Ovary (tissue), 9 donors: ENCODE results near the gene HECW1. TPM values are rescaled to one million over a fixed set of nuclear protein-coding genes. Genes with fewer than 3 reads are reported as not detected.

Experiments used
- DNase-seq, 5 donors: peaks; one replicate each; pipeline ENCODE4 v3.0.0-alpha.2; 2019 to 2020
- H3K27ac ChIP-seq, 2 donors: fragments of 200-600 bp; one replicate each; pipeline versions ENCODE4 v1.5.1 to v1.8.0; 2019 to 2022
- H3K27me3 ChIP-seq: fragments of 200-600 bp; one replicate; pipeline ENCODE4 v1.8.0; 2022
- H3K36me3 ChIP-seq: fragments of 200-600 bp; sonication (generic); one replicate; pipeline ENCODE4 v1.5.1; 2019
- H3K4me1 ChIP-seq: one replicate; pipeline ENCODE4 v1.8.1; 2013; ENCODE audit warnings: mild to moderate bottlenecking, moderate library complexity; ENCODE audit not compliant: insufficient read depth
- H3K4me3 ChIP-seq: fragments of 200-600 bp; sonication (generic); one replicate; pipeline ENCODE4 v1.5.1; 2017
- H3K9me3 ChIP-seq, 2 donors: fragments of 200-600 bp in 1 of 2; sonication (generic) in 1 of 2; one replicate each; pipeline versions ENCODE4 v1.5.1 to v1.8.1; 2013 to 2019; ENCODE audit warnings: mild to moderate bottlenecking in 1 of 2, moderate library complexity in 1 of 2
- CTCF ChIP-seq, 3 donors: fragments of 450-650 bp in 2 of 3; fragments of 200-600 bp in 1 of 3; IDR thresholded peaks; one replicate each; pipeline versions ENCODE4 v1.5.1 to v1.8.0; 2016 to 2022; ENCODE audit warnings: antibody characterized with exemption in 3 of 3, mild to moderate bottlenecking in 1 of 3
- EP300 ChIP-seq: sonication (generic); formaldehyde crosslinking; IDR thresholded peaks from one replicate; pipeline ENCODE4 v1.6.1; 2017; ENCODE audit warnings: antibody characterized with exemption
- POLR2A ChIP-seq: fragments of 450-650 bp; IDR thresholded peaks from one replicate; pipeline ENCODE4 v1.6.1; 2017; ENCODE audit warnings: antibody characterized with exemption, mild to moderate bottlenecking, moderate library complexity
- WGBS, 3 donors: extraction: QIAGEN DNeasy Blood & Tissue Kit in 1 of 3; methylation state at CpG; one replicate each; pipeline versions ENCODE4 v1.1.5 to v1.1.7; 2013 to 2017; 5-methylcytosine and 5-hydroxymethylcytosine counted together
- intact Hi-C, 4 donors: fragments of 100-400 bp; cut with DNase I; formaldehyde crosslinking; loops; one replicate each; pipeline versions ENCODE4 v1.11.0 to v1.15.1; 2022 to 2023
- polyA plus RNA-seq, 2 donors: library from polyadenylated mRNA; stranded (reverse); fragments of 200-250 nt in 1 of 2; fragments of 350-450 nt in 1 of 2; fragmentation: Illumina TruSeq in 1 of 2; extraction: RNeasy Lipid Tissue Mini Kit (QIAGEN cat#74804) in 1 of 2; gene quantifications; one replicate each; pipeline ENCODE4 v1.2.3, GENCODE V29; 2013 to 2014
- total RNA-seq, 7 donors: library from RNA; depleted of rRNA in 2 of 7; stranded (reverse); fragments of >200 nt in 2 of 7; fragmentation: NEBNext Ultra II Directional in 3 of 7; extraction: Animal tissue kit (Norgen Biotek cat#: 25700) in 3 of 7; gene quantifications; one replicate each; pipeline versions ENCODE4 v1.1.0 to v1.2.4, GENCODE V29; 2016 to 2023
- donor health status: DM: no; HTN: no; CAD: no; lungs with moderate emphysema.
- donor health status: DM: no; HTN: no; CAD: no.
- donor health status: Bipolar disorder and iron deficiency.
- donor health status: DM: yes; HTN: yes; CAD: no.
- donor health status: DM: no; HTN: no; CAD: no.
- donor health status: DM: yes; HTN: yes; CAD: no.

The HECW1 gene
- total and polyA plus RNA-seq, 9 donors, result 0.31 to 6.4 (median 1.8) TPM; not detected in 1

GRCh38 chr7:43248553-43248952, 136.1 kb downstream of the HECW1 start:
- no peak overlapping the region for H3K4me3 ChIP-seq

GRCh38 chr7:43248961-43249822, 136.7 kb downstream of the HECW1 start:
- intact Hi-C loops, result no loop called here
- Histone ChIP-seq H3K9me3 (no peaks in the 10 kb centered on the region), H3K36me3 (no peaks in the 10 kb centered on the region), H3K27ac (no peak overlapping the region), H3K4me1 (peaks cover 5% of the 10 kb centered on the region), H3K4me3 (no peak overlapping the region), H3K27me3 (no peaks in the 10 kb centered on the region)
- peak in 3 of 5 donors; percentile 11 to 34 (median 26) for DNase-seq
- TF ChIP-seq EP300, result no peak
- TF ChIP-seq POLR2A, result no peak
- no peak for TF ChIP-seq CTCF (IDR thresholded peaks at IDR 0.05)
- 56 to 69% (median 57%) methylated on average over 23 to 29 of the region's 29 CpGs for WGBS, 3 donors

More at GRCh38 chr7:43248553-43248952, 136.1 kb downstream of the HECW1 start:
- 73 to 85% (median 77%) methylated on average over 4 of the region's 4 CpGs for WGBS, 3 donors
- no peak for DNase-seq
- H3K4me1 ChIP-seq, result peaks cover 5% of the 10 kb centered on the region
- no peak overlapping the region for H3K27ac ChIP-seq
- no peaks in the 10 kb centered on the region for H3K9me3 ChIP-seq
- TF ChIP-seq POLR2A, result no peak
- TF ChIP-seq EP300, result no peak
- no peak for TF ChIP-seq CTCF (IDR thresholded peaks at IDR 0.05)
- H3K36me3 ChIP-seq, result no peaks in the 10 kb centered on the region
- H3K27me3 ChIP-seq, result no peaks in the 10 kb centered on the region
- intact Hi-C loops, result no loop called here

GRCh38 chr7:43249823-43250145, 137.3 kb downstream of the HECW1 start:
- Histone ChIP-seq H3K4me1 (peaks cover 5% of the 10 kb centered on the region), H3K27me3 (no peaks in the 10 kb centered on the region), H3K9me3 (no peaks in the 10 kb centered on the region), H3K36me3 (no peaks in the 10 kb centered on the region), H3K4me3 (no peak overlapping the region), H3K27ac (no peak overlapping the region)
- no peak for DNase-seq
- intact Hi-C loops, result no loop called here
- WGBS, 3 donors, result 27 to 59% (median 35%) methylated on average over 9 of the region's 9 CpGs
- TF ChIP-seq CTCF (IDR thresholded peaks at IDR 0.05) (no peak), EP300 (no peak), POLR2A (no peak)

DNA sequence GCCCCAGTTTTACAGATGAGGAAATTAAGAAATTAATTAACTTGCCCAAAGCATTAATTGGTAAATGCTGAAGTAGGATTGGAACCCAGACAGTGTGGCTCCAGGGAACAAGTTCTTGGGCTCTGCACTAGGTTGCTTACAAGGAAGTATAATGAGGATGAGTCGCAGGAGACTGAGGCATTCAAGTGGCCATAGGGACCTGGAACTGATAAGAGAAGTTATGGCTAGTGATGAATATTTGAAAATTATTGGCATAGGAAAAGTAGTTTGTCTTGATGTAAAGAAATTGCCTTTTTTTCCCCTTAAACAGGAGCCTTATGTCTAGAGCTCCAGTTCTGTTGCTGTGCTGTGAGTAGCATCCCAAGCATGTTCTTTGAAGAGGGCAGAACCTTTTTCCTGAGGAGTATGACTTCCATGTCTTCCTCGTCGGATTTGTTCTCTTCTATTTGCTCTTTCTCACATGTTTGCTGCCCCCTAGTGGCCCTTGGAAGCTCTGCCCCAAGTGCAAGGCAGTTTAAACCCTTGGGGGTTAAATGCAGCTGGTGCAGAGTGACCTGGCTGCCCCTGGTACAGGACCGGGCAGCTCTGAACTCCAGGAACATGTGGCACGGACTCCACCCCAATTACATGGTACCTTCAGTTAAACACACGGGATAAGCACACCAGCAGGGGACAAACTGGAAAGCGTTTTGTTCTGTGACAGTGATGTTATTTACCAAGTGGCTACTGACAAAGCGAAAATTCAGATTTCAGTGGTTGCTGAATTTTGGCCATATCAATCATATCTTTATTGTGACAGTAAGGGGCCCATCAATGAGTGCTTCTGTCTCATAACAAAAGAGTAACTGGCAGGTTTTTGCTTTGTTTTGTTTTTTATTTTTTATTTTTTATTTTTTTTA, 148.8 kb downstream of the HECW1 start:
- TF ChIP-seq CTCF (IDR thresholded peaks at IDR 0.05), result peak; percentile 42 to 73 (median 71)
- TF ChIP-seq POLR2A, result no peak
- Histone ChIP-seq H3K36me3 (no peaks in the 10 kb centered on the region), H3K4me1 (peaks cover 3% of the 10 kb centered on the region), H3K4me3 (no peak overlapping the region), H3K27me3 (no peaks in the 10 kb centered on the region), H3K9me3 (no peaks in the 10 kb centered on the region), H3K27ac (no peak overlapping the region)
- DNase-seq, result peak; percentile 61 to 76 (median 70)
- intact Hi-C loops, result loop anchor here in 3 of 4 donors (5.0 to 10.0 kb wide), 2 partner anchors 316 to 319 kb away; no protein-coding TSS in a partner anchor
- 24 to 31% (median 28%) methylated on average over 8 of the region's 8 CpGs for WGBS, 3 donors
